Keratinocyte (primary cell): ENCODE results near the gene EGFL8.

Experiments used
- EZH2 ChIP-seq: IDR thresholded peaks from one replicate; pipeline ENCODE4 v1.6.1; 2012; ENCODE audit warnings: inconsistent platforms, mild to moderate bottlenecking, low read length, moderate library complexity
- TF ChIP-seq, protein P1 (sequence below), 3 experiments: IDR thresholded peaks in 1 of 3; conservative IDR thresholded peaks in 1 of 3; optimal IDR thresholded peaks in 1 of 3; 2 replicates in 2 of 3; 3 replicates in 1 of 3; pipeline versions ENCODE3 to v1.5.1; 2011; ENCODE audit warnings: low read length in 3 of 3, mild to moderate bottlenecking in 3 of 3, moderate library complexity in 2 of 3, control low read depth in 1 of 3, inconsistent platforms in 1 of 3; ENCODE audit not compliant: insufficient read depth in 2 of 3; ENCODE audit errors: extremely low read depth in 1 of 3

DNA sequence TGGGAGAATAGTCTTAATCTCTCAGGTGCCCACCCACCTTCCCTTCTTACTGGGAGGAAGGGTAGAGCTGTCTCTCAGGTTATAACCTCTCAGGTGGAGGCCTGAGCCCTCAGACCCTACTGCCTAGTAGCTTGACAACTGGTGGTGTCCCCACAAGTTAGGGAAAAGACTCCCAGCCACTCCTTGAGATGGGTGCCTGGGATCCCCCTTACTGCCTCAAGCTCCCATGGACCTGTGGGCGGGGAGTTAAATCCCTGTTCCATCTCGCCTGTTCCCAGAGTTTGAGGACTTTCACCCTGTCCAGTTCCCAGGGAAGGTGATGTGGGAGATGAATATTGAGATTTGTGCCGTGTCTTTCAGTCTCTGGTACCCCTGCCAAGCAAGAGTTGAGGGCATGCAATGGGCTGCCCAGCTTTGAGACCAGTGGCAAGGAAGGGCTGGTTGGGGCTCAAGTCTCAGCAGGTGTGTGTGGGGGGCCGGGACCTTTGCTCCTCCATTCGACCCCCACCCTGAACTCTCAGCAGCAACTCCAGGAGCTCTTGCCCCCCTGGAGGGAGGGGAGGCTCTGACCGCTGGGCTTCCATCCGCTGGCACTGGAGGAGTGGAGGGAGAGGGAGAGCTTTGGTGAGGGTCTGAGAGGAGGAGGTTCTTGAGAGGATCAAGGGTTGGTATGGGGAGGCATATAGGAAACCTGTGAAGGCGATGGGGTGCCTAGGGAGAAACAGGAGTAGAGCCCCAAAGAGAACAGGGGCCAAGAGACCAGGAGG is 26.7 kb downstream of the EGFL8 start:
- TF ChIP-seq, protein P1, sequence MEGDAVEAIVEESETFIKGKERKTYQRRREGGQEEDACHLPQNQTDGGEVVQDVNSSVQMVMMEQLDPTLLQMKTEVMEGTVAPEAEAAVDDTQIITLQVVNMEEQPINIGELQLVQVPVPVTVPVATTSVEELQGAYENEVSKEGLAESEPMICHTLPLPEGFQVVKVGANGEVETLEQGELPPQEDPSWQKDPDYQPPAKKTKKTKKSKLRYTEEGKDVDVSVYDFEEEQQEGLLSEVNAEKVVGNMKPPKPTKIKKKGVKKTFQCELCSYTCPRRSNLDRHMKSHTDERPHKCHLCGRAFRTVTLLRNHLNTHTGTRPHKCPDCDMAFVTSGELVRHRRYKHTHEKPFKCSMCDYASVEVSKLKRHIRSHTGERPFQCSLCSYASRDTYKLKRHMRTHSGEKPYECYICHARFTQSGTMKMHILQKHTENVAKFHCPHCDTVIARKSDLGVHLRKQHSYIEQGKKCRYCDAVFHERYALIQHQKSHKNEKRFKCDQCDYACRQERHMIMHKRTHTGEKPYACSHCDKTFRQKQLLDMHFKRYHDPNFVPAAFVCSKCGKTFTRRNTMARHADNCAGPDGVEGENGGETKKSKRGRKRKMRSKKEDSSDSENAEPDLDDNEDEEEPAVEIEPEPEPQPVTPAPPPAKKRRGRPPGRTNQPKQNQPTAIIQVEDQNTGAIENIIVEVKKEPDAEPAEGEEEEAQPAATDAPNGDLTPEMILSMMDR (optimal IDR thresholded peaks at IDR 0.05 in 1 of 3, IDR thresholded peaks at IDR 0.05 in 1 of 3, conservative IDR thresholded peaks at IDR 0.05 in 1 of 3; ENCODE audit: extremely low read depth in 1 of 3, insufficient read depth in 2 of 3, low read length in 3 of 3): no peak
- TF ChIP-seq EZH2: no peak
